Measurements from ENCODE around the gene PRR15. TPM values are rescaled to one million over a fixed set of nuclear protein-coding genes. Genes with fewer than 3 reads are reported as not detected.

PRR15 gene
- total and polyA plus RNA-seq, 2 donors (not counting 1 experiment from before 2014, with no cell fraction given): 0.04 TPM; not detected in 1

DNA sequence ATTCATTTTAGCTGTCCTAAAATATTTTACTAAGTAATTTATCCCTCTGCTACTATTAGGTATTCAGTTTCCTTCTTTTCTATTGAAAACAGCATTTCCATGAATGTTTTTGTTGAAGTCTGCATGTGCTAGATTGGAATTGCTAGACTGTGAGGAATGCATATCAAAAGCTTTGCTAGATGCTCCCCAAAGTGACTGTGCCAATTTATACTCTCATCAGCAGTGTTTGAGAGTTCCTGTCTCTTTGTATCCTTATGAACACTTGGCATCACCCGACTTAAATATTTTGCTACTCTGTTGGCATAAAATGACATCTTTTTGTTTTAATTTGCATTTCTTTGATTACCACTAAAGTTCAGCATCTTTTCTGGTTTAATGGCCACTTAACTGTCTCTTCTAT, 45.0 kb upstream of the PRR15 start:
- Mint-ChIP-seq H3K27ac (no peak overlapping the region), H3K9me3 (ENCODE audit: insufficient read depth) (peaks cover 3% of the 10 kb centered on the region), H3K27me3 (peaks cover 17% of the 10 kb centered on the region), H3K4me1 (no peaks in the 10 kb centered on the region), H3K4me3 (no peak overlapping the region)
- H3K9me3 ChIP-seq (ENCODE audit: control extremely low read depth in 1 of 3, control insufficient read depth in 2 of 3, insufficient read depth in 1 of 3, low read length in 2 of 3): no peaks in the 10 kb centered on the region
- H2AFZ ChIP-seq (ENCODE audit: insufficient read depth, low read depth, low read length, poor library complexity, severe bottlenecking): no peak overlapping the region
- H3K27ac ChIP-seq (ENCODE audit: low read length in 2 of 2): no peak overlapping the region
- no peak overlapping the region for H3K4me2 ChIP-seq (replicated peaks; ENCODE audit: low read depth, low read length, poor library complexity, severe bottlenecking)
- no peak for ATAC-seq (ENCODE audit: low read depth)
- ChIA-PET POLR2A (no interaction called here), CTCF (no interaction called here)
- WGBS (ENCODE audit: insufficient coverage): no CpG with 5 or more reads among the region's 1 CpG
- no peaks in the 10 kb centered on the region for H3K36me3 ChIP-seq (replicated peaks in 1 of 2; ENCODE audit: control extremely low read depth in 1 of 2, control insufficient read depth in 1 of 2, extremely low read depth in 1 of 2, insufficient read depth in 2 of 2, low read length in 1 of 2)
- no peaks in the 10 kb centered on the region for H4K20me1 ChIP-seq (ENCODE audit: control insufficient read depth, insufficient read depth, low read length, poor library complexity, severe bottlenecking)
- no peak overlapping the region for H3K9ac ChIP-seq (ENCODE audit: low read length)
- H3K27me3 ChIP-seq (replicated peaks in 1 of 4; ENCODE audit: control extremely low read depth in 1 of 4, control insufficient read depth in 3 of 4, insufficient read depth in 4 of 4, low read length in 3 of 4): peaks cover 0 to 5% (median 0%) of the 10 kb centered on the region in 4 experiments
- DNase-seq: no peak
- H3K4me1 ChIP-seq (ENCODE audit: control insufficient read depth in 2 of 2, insufficient read depth in 2 of 2, low read length in 2 of 2): no peaks in the 10 kb centered on the region
- no peak overlapping the region for H3K4me3 ChIP-seq (ENCODE audit: control extremely low read depth in 1 of 5, extremely low read depth in 1 of 5, insufficient read depth in 1 of 5, low read depth in 2 of 5, low read length in 4 of 5)
- intact Hi-C loops (cut with micrococcal nuclease): no loop called here
- no peaks in the 10 kb centered on the region for H3K79me2 ChIP-seq (ENCODE audit: control insufficient read depth, insufficient read depth, low read length)
- TF ChIP-seq EZH2 (IDR thresholded peaks at IDR 0.05; ENCODE audit: borderline replicate concordance, insufficient read depth, low read depth, low read length, poor library complexity, severe bottlenecking): no peak
- TF ChIP-seq, protein P1, sequence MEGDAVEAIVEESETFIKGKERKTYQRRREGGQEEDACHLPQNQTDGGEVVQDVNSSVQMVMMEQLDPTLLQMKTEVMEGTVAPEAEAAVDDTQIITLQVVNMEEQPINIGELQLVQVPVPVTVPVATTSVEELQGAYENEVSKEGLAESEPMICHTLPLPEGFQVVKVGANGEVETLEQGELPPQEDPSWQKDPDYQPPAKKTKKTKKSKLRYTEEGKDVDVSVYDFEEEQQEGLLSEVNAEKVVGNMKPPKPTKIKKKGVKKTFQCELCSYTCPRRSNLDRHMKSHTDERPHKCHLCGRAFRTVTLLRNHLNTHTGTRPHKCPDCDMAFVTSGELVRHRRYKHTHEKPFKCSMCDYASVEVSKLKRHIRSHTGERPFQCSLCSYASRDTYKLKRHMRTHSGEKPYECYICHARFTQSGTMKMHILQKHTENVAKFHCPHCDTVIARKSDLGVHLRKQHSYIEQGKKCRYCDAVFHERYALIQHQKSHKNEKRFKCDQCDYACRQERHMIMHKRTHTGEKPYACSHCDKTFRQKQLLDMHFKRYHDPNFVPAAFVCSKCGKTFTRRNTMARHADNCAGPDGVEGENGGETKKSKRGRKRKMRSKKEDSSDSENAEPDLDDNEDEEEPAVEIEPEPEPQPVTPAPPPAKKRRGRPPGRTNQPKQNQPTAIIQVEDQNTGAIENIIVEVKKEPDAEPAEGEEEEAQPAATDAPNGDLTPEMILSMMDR (IDR thresholded peaks at IDR 0.05): no peak

DNA sequence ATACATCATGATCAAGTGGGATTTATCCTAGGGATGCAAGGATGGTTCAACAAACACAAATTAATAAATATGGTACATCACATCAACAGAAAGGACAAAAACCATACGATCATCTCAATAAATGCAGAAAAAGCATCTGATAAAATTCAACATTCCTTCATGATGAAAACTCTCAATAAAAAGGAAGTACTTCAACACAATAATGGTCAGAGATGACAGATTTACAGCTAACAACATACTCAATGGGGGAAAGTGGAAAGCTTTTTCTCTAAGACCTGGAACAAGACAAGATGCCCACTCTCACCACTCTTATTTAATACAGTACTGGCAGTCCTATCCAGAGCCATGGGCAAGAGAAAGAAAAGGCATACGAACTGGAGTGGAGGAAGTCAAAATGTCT, 39.9 kb upstream of the PRR15 start:
- H3K27me3 ChIP-seq (replicated peaks in 1 of 4; ENCODE audit: control extremely low read depth in 1 of 4, control insufficient read depth in 3 of 4, insufficient read depth in 4 of 4, low read length in 3 of 4): peaks cover 0 to 5% (median 0%) of the 10 kb centered on the region in 4 experiments
- no peak overlapping the region for H3K9ac ChIP-seq (ENCODE audit: low read length)
- POLR2A ChIA-PET: no interaction called here
- no peaks in the 10 kb centered on the region for H3K36me3 ChIP-seq (replicated peaks in 1 of 2; ENCODE audit: control extremely low read depth in 1 of 2, control insufficient read depth in 1 of 2, extremely low read depth in 1 of 2, insufficient read depth in 2 of 2, low read length in 1 of 2)
- Mint-ChIP-seq H3K27ac (no peak overlapping the region), H3K4me3 (no peak overlapping the region), H3K4me1 (no peaks in the 10 kb centered on the region), H3K27me3 (peaks cover 18% of the 10 kb centered on the region), H3K9me3 (ENCODE audit: insufficient read depth) (peaks cover 3% of the 10 kb centered on the region)
- no peak overlapping the region for H3K4me2 ChIP-seq (replicated peaks; ENCODE audit: low read depth, low read length, poor library complexity, severe bottlenecking)
- H3K27ac ChIP-seq (ENCODE audit: low read length in 2 of 2): no peak overlapping the region
- intact Hi-C loops (cut with micrococcal nuclease): no loop called here
- no peaks in the 10 kb centered on the region for H3K79me2 ChIP-seq (ENCODE audit: control insufficient read depth, insufficient read depth, low read length)
- ATAC-seq (ENCODE audit: low read depth) (no peak), DNase-seq (no peak)
- peaks cover 0 to 4% (median 0%) of the 10 kb centered on the region in 3 donors for H3K9me3 ChIP-seq (ENCODE audit: control extremely low read depth in 1 of 3, control insufficient read depth in 2 of 3, insufficient read depth in 1 of 3, low read length in 2 of 3)
- H4K20me1 ChIP-seq (ENCODE audit: control insufficient read depth, insufficient read depth, low read length, poor library complexity, severe bottlenecking): no peaks in the 10 kb centered on the region
- no peak for TF ChIP-seq EZH2 (IDR thresholded peaks at IDR 0.05; ENCODE audit: borderline replicate concordance, insufficient read depth, low read depth, low read length, poor library complexity, severe bottlenecking)
- TF ChIP-seq, protein P1 (IDR thresholded peaks at IDR 0.05): no peak
- no peak overlapping the region for H2AFZ ChIP-seq (ENCODE audit: insufficient read depth, low read depth, low read length, poor library complexity, severe bottlenecking)
- no peak overlapping the region for H3K4me3 ChIP-seq (ENCODE audit: control extremely low read depth in 1 of 5, extremely low read depth in 1 of 5, insufficient read depth in 1 of 5, low read depth in 2 of 5, low read length in 4 of 5)
- H3K4me1 ChIP-seq (ENCODE audit: control insufficient read depth in 2 of 2, insufficient read depth in 2 of 2, low read length in 2 of 2): no peaks in the 10 kb centered on the region
- WGBS (ENCODE audit: insufficient coverage): no CpG with 5 or more reads among the region's 2 CpGs
- CTCF ChIA-PET: no interaction called here
